GM10248 (cell line): ENCODE results near the gene ENTHD1.

Experiments used
- CTCF ChIA-PET: fragments of 300-600 bp; sonication (Branson Sonifier 250); formaldehyde crosslinking; extraction: SDS; loops from one replicate; lab custom pipeline; 2021; ENCODE audit warnings: antibody characterized with exemption; lab: Yijun Ruan, JAX
- POLR2A ChIA-PET: fragments of 350-650 bp; sonication (Branson Sonifier 250); formaldehyde crosslinking; extraction: SDS; loops from one replicate; lab custom pipeline; 2020; ENCODE audit warnings: antibody characterized with exemption; lab: Yijun Ruan, JAX
- DNase-seq: peaks from one replicate; pipeline ENCODE4 v3.0.0; 2012; ENCODE audit errors: extremely low spot score
- CTCF ChIP-seq: IDR thresholded peaks from 2 replicates; pipeline ENCODE4 v1.5.1; 2012; ENCODE audit warnings: mild to moderate bottlenecking, low read depth; ENCODE audit errors: extremely low read depth, missing control alignments, control extremely low read depth

ENTHD1 gene

DNA sequence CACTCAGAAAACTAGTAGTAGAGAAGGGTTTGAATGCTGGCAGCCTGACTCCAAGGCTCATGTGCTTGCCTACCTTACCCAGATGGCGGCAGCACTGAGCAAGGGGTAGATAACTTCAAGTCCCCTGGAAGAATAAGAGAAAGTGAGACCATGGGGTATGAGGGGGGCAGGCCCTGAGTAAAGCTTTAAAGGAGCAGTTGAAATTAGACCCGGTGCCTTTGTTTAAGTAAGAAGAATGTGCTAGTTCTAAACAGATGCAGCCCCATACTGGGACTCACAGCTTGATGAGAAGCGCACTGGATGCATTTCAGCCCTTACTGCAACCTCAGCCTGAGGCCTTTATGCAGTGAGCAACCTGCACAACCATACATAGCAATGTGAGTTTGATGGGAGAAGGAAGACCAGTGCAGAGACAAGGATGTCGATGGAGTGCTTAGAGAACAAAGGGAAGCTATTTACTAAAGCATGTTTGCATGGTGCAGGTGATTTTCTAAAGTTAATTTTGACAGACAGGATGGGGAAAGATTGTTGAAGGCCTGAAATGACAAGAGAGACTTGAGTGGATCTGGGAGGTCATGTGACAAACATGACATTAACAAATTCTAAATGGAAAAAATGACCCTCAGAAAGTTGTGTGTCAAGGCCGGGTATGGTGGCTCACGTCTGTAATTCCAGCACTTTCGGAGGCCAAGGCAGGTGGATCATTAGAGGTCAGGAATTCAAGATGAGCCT lies 39.5 kb upstream of the ENTHD1 start:
- TF ChIP-seq CTCF, result peak; percentile 46
- POLR2A ChIA-PET, result no interaction called here
- CTCF ChIA-PET, result interaction anchor here (1.0 to 2.2 kb wide), 15 partner anchors 9 to 384 kb away, joined by 3 to 24 read pairs (median 5); no protein-coding TSS in a partner anchor
- peak; percentile 50 for DNase-seq

DNA sequence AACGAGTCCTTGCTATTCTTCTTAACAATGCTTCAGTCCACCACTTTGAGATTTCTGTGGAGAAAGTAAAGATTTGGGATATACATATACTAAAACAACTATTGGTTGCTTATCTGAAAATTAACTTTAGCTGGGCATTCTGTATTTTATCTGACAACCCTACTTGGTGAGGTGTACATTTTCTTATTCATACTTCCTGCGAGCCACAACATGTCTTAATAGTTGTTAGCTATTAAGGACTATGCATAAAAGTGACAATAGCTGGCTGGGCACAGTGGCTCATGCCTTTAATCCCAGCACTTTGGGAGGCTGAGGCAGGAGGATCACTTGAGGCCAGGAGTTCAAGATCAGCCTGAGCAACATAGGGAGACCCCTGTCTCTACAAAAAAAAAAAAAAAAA lies 38.6 kb upstream of the ENTHD1 start:
- TF ChIP-seq CTCF, result no peak
- no peak for DNase-seq
- POLR2A ChIA-PET, result no interaction called here
- CTCF ChIA-PET, result interaction anchor here (0.7 to 2.2 kb wide), 10 partner anchors 10 to 200 kb away, joined by 4 to 24 read pairs (median 4); no protein-coding TSS in a partner anchor

DNA sequence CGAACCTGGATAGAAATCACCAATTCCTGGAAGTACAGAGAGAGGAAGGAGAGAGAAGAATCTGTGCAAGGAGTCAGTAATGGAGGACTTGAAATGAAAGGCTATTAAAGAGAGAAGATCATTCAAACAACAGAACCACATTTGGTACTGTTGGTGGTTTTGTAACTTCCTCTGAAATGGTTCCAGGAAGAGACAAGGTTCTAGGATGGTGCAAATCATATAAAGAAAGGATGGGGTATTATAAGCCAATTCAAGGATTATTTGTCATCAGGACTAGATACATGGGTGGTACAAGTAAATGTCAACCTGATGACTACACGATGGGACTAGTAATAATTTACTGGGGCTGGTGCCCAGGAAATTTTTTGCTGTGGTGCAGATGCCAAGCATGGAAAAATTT lies 37.7 kb upstream of the ENTHD1 start:
- no peak for TF ChIP-seq CTCF
- POLR2A ChIA-PET, result no interaction called here
- CTCF ChIA-PET, result interaction anchor here (1.0 kb wide), 1 partner anchor 11 kb away, joined by 3 read pairs; no protein-coding TSS in a partner anchor

GRCh38 chr22:39928536-39929520 lies 35.3 kb upstream of the ENTHD1 start:
- ChIA-PET POLR2A (no interaction called here), CTCF (interaction anchor here (0.7 to 2.2 kb wide), 5 partner anchors 10 to 400 kb away, joined by 3 to 7 read pairs (median 3); no protein-coding TSS in a partner anchor)
- no peak for DNase-seq
- TF ChIP-seq CTCF, result no peak

More for the DNA sequence above, 37.7 kb upstream of the ENTHD1 start:
- no peak for DNase-seq

DNA sequence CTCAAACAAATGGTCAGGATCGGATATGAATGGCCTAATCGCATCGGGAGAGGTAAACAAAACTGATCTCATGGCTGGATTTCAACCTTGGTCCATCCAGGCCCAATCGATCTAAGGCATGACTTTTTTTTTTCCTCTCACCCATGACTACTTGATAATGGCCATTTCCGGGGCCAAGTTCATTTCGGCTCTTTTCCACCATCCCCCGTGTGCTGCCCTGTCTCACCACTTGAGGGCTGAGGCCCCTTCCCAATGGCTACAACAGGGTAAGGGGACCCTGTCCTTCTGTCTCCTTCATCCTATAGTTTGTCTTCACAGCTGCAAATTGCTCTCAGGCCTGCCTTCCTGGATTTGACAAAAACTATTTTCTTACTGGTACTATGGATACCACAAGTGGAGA lies 34.0 kb upstream of the ENTHD1 start:
- ChIA-PET POLR2A (no interaction called here), CTCF (interaction anchor here (2.2 kb wide), 1 partner anchor 9 kb away, joined by 7 read pairs; no protein-coding TSS in a partner anchor)
- no peak for DNase-seq
- no peak for TF ChIP-seq CTCF

DNA sequence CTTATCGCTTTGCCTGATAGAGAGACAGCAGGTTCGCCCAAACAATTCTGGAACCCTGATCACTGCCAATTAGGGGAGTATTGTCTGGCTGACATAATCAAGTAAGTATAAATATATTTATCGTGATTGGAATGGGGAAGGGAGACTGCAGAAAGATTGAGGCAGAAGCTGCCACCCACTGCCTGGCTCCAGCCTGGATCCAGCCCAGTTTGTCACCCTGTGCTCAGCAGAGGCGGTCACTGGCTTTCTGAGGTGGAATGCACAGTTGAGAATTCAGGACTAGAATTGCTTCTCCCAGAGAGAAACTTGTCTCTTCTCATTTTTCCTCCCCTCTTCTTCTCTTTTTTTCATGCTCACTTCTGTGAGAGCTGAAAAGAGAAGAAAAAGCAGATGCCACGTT lies 33.2 kb upstream of the ENTHD1 start:
- TF ChIP-seq CTCF, result no peak
- DNase-seq, result no peak
- ChIA-PET POLR2A (no interaction called here), CTCF (interaction anchor here (1.5 to 2.2 kb wide), 4 partner anchors 9 to 393 kb away, joined by 5 to 7 read pairs (median 6); no protein-coding TSS in a partner anchor)
